NCI-H1930 (cell line): Measurements from ENCODE around the gene METTL6.
"Not testable (repeated sequence)": the region's sequence is repeated elsewhere in the genome, so short reads cannot be mapped to it uniquely, and the experiment has no call there.

Source experiments
- DNase-seq, 2 experiments: peaks; one replicate each; lab custom pipeline; 2025; lab: John Stamatoyannopoulos, UW

Gene METTL6

GRCh38 chr3:15427182-15427880 is at the start of gene METTL6, which contains the start of gene EAF1:
METTL6 (minus strand) TSS chr3:15427544; CDS start chr3:15426511, 1,033 bp downstream.
EAF1 (plus strand) TSS chr3:15427598; CDS start chr3:15427780, 182 bp downstream.
- peak; percentile 19 to 60 for DNase-seq

- DNase-seq: no peak
Measured at GRCh38 chr3:15476378-15476777, 49.0 kb upstream of the METTL6 start.

- DNase-seq: no peak
Measured at GRCh38 chr3:15475161-15475560, 47.8 kb upstream of the METTL6 start.

- no peak for DNase-seq
Measured at GRCh38 chr3:15471861-15472260, 44.5 kb upstream of the METTL6 start.

GRCh38 chr3:15470849-15471248 is 43.5 kb upstream of the METTL6 start:
- no peak for DNase-seq

GRCh38 chr3:15470261-15470660 is 42.9 kb upstream of the METTL6 start:
- no peak for DNase-seq

GRCh38 chr3:15467227-15468181 is 40.2 kb upstream of the METTL6 start:
- DNase-seq: no peak

- DNase-seq: no peak
Measured at GRCh38 chr3:15465876-15466585, 38.7 kb upstream of the METTL6 start.

GRCh38 chr3:15462451-15462850 is 35.1 kb upstream of the METTL6 start:
- DNase-seq: no peak

- DNase-seq: no peak
Measured at GRCh38 chr3:15460891-15461531, 33.7 kb upstream of the METTL6 start.

GRCh38 chr3:15458212-15458780 is 31.0 kb upstream of the METTL6 start:
- no peak for DNase-seq

GRCh38 chr3:15456915-15457314 is 29.6 kb upstream of the METTL6 start:
- DNase-seq: not testable (repeated sequence)

GRCh38 chr3:15456321-15456720 is 29.0 kb upstream of the METTL6 start:
- DNase-seq: no peak

- DNase-seq: no peak
Measured at GRCh38 chr3:15455756-15456155, 28.4 kb upstream of the METTL6 start.

GRCh38 chr3:15454965-15455364 is 27.6 kb upstream of the METTL6 start:
- DNase-seq: no peak

GRCh38 chr3:15453991-15454625 is 26.8 kb upstream of the METTL6 start:
- no peak for DNase-seq

- DNase-seq: no peak
Measured at GRCh38 chr3:15453501-15453900, 26.2 kb upstream of the METTL6 start.

- no peak for DNase-seq
Measured at GRCh38 chr3:15452961-15453360, 25.6 kb upstream of the METTL6 start.

- DNase-seq: no peak
Measured at GRCh38 chr3:15452156-15452555, 24.8 kb upstream of the METTL6 start.

GRCh38 chr3:15451216-15452113 is 24.1 kb upstream of the METTL6 start:
- DNase-seq: no peak
